MG63 (cell line): ENCODE measurements around the gene CCND1. TPM values are rescaled to one million over a fixed set of nuclear protein-coding genes. Genes with fewer than 3 reads are reported as not detected.

Experiments used
- DNase-seq: peaks from one replicate; pipeline ENCODE4 v3.0.0-alpha.2; 2020
- H3K27me3 ChIP-seq: fragments of 250-450 bp; sonication (Bioruptor Pico); 2 replicates; pipeline ENCODE4 v1.5.1; 2020; ENCODE audit warnings: mild to moderate bottlenecking, moderate library complexity
- H3K36me3 ChIP-seq: fragments of 250-450 bp; sonication (Bioruptor Pico); 2 replicates; pipeline ENCODE4 v1.5.1; 2020; ENCODE audit warnings: mild to moderate bottlenecking, moderate library complexity
- H3K4me3 ChIP-seq: fragments of 250-450 bp; sonication (Bioruptor Pico); 2 replicates; pipeline ENCODE4 v1.5.1; 2020; ENCODE audit warnings: mild to moderate bottlenecking, moderate library complexity
- H3K9me3 ChIP-seq: fragments of 250-450 bp; sonication (Bioruptor Pico); 2 replicates; pipeline ENCODE4 v1.5.1; 2020; ENCODE audit warnings: mild to moderate bottlenecking, moderate library complexity
- total RNA-seq: library from RNA; depleted of rRNA; stranded (reverse); fragments of >200 nt; shearing (Covaris generic); gene quantifications from 2 replicates; pipeline ENCODE4 v1.2.3, GENCODE V29; 2014; ENCODE audit warnings: low replicate concordance

CCND1 gene
- total RNA-seq, 1 experiment from 2014 or later = 43.8 TPM

DNA sequence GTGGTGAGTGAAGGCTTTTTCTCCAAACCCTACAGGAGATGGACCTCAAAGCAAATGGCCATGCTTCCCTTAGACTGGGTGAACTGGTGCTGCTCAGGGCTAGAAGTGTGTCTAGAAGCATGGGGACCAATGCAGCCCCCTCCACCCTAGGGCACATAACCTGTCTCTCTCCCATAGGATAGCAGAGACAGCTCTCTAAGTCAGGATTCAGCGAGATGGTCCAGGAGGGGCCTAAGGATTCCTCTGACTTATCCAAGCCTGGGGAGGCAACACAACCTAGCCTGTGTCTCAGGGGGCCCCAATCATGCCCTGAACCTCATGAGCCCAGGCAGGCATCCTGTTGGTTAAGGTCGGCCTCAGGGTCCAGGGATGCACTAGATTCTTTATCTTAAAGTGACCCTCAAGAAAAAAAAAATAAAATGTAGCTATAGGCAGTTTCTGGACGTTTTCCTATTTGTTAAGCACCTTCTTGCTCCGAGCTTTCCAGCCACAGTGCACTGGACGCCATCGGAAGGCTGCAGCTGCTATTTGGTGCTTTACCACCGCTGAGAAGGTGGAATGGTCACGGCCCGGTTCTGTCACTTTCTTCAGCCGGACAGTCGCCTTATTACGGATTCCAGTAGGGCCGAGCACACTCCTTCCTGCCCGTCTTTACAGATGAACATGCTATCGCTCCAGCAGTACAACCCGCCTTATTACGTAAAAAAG is 5.0 kb upstream of the CCND1 start:
- H3K4me3 ChIP-seq = no peak overlapping the region
- H3K9me3 ChIP-seq = no peaks in the 10 kb centered on the region
- H3K36me3 ChIP-seq = no peaks in the 10 kb centered on the region
- H3K27me3 ChIP-seq = no peaks in the 10 kb centered on the region
- no peak for DNase-seq

DNA sequence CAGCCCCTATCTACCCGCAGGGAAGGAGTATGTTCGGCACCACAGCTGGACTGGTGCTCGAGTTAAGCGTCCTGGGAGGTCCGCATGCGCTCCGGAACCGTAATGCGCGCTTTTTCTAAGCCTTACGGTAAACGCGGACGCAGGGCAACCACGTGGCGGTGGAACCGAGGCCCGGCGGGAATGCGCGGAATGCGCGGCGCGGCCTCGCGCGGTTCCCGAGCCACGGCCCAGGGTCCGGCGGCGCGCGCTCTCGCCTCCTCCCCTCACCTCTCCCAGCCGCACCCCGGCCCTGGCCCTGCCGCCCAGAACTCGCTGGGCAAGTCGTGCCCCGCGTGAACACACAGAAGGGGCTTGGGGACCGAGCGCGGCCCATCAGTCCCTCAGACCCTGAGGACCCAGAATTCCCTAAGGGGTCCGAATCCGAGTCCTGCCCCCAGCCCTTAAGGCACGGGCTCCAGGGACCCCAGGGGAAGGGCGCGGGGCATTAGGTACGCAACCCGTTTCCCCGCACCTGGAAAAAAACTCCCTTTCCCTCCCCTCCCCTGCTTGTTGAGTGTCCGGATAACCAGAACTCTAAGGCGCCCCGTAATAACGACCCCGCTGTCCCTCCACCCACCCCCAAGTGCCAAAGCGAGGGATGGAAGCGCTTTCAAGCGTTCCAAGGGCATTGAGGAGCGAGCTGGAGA is 4.3 kb upstream of the CCND1 start:
- H3K9me3 ChIP-seq = no peaks in the 10 kb centered on the region
- H3K36me3 ChIP-seq = peaks cover 4% of the 10 kb centered on the region
- H3K4me3 ChIP-seq = no peak overlapping the region
- DNase-seq = no peak
- H3K27me3 ChIP-seq = no peaks in the 10 kb centered on the region

GRCh38 chr11:69637198-69637940 is 3.6 kb upstream of the CCND1 start:
- Histone ChIP-seq H3K9me3 (no peaks in the 10 kb centered on the region), H3K36me3 (peaks cover 8% of the 10 kb centered on the region), H3K4me3 (no peak overlapping the region), H3K27me3 (no peaks in the 10 kb centered on the region)
- no peak for DNase-seq

DNA sequence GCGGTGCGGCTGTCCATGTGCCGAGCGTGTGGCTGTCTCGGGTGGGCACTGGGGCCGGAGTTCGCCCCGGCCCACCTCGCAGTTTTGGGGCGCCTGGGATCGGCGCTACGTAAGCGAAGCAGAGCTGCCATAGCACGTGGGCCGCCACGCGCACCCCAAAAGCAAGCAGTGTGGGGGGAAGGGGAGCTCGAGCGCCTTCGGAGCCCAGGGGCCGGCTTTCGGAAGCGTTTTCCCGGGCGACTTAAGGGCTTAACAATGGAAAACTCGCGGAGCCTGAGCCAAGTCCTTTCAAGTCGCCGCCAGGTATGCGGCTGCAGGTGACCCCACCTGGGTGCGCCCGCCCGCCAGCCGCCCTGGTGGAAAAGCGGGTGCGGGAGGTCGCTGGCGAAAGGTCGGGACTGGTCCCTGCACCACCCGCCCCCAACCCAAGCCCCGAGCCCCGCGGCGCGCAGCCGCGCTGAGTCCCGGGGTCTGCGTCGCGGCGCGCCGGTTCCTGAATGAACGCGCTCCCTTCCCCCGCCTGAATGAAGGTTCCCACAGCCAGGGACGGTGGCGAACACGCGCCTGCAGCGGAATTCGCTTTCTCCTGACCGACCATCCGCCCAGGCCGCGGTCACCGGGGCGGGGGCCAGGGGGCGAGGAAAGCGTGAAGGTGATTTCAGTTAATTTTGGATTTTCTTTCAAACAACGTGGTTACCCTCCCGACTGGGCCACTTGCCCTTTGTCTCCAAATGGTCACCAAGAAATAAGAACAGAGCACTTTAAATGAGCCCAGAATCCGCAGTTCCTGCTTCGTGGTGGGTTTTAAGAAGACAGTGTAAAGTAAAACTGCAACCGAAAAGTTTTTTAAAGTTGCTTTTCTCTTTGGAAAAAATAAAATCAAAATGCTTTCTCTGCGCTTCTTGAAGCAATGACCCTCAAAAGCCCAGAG is 2.8 kb upstream of the CCND1 start:
- DNase-seq = peak; percentile 60

GRCh38 chr11:69638941-69639681 is 1.8 kb upstream of the CCND1 start:
- Histone ChIP-seq H3K9me3 (no peaks in the 10 kb centered on the region), H3K36me3 (peaks cover 21% of the 10 kb centered on the region)

More for the DNA sequence above, 2.8 kb upstream of the CCND1 start:
- peak overlapping the region; percentile 97 for H3K4me3 ChIP-seq
- peaks cover 12% of the 10 kb centered on the region for H3K36me3 ChIP-seq
- no peaks in the 10 kb centered on the region for H3K9me3 ChIP-seq
- no peaks in the 10 kb centered on the region for H3K27me3 ChIP-seq

GRCh38 chr11:69639831-69640230 is 1.1 kb upstream of the CCND1 start:
- DNase-seq = no peak
- Histone ChIP-seq H3K4me3 (peak overlapping the region; percentile 97), H3K36me3 (peaks cover 29% of the 10 kb centered on the region), H3K9me3 (no peaks in the 10 kb centered on the region), H3K27me3 (no peaks in the 10 kb centered on the region)

More at GRCh38 chr11:69638941-69639681, 1.8 kb upstream of the CCND1 start:
- no peaks in the 10 kb centered on the region for H3K27me3 ChIP-seq
- peak overlapping the region; percentile 97 for H3K4me3 ChIP-seq
- peak; percentile 98 for DNase-seq

DNA sequence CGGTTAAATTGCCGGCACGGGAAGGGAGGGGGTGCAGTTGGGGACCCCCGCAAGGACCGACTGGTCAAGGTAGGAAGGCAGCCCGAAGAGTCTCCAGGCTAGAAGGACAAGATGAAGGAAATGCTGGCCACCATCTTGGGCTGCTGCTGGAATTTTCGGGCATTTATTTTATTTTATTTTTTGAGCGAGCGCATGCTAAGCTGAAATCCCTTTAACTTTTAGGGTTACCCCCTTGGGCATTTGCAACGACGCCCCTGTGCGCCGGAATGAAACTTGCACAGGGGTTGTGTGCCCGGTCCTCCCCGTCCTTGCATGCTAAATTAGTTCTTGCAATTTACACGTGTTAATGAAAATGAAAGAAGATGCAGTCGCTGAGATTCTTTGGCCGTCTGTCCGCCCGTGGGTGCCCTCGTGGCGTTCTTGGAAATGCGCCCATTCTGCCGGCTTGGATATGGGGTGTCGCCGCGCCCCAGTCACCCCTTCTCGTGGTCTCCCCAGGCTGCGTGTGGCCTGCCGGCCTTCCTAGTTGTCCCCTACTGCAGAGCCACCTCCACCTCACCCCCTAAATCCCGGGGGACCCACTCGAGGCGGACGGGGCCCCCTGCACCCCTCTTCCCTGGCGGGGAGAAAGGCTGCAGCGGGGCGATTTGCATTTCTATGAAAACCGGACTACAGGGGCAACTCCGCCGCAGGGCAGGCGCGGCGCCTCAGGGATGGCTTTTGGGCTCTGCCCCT is 529 bp upstream of the CCND1 start:
- Histone ChIP-seq H3K27me3 (no peaks in the 10 kb centered on the region), H3K4me3 (peak overlapping the region; percentile 97), H3K36me3 (peaks cover 35% of the 10 kb centered on the region), H3K9me3 (no peaks in the 10 kb centered on the region)
- no peak for DNase-seq

DNA sequence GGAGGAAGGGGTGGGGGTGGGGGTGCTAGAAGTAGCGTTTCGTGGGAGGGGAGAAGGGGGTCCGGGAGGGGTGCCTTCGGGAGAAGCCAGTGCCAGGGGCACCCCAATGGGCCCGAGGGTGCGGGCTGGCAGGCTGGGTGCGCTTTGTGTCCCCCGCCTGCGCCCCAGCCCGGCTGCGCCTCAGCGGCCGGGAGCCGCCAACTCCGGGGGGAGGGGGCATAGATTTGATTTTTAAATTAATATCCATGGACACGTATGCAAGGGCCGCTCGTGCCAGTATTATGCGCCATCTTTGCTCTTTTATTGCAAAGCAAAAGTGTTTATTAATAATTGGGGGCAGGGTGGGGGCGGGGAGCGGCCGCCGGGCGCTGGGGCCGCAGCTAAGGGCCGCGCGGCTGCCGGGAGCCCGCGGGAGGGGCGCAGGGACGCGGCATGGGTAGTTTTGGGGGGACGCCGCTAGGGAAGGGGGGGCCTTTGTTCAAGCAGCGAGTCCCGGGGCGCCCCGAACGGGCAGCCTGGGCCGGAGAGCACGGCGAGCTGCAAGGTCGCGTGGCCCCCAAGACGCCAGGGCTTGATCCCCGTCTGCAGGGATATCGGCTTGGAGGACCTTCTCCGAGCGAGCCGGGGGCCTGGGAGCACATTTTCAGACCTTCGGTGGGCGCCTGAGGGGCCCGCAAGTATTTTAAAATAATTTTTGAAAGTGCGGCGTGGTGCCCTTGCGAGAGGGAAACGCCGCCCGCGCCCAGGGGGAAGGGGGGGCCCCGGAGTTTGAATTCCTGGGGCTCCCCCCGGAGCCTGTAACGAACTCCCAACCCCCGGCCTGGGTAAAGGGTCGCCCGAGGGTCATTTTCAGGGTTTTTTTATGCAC is 959 bp downstream of the CCND1 start:
- H3K4me3 ChIP-seq = peak overlapping the region; percentile 97
- no peaks in the 10 kb centered on the region for H3K9me3 ChIP-seq
- H3K27me3 ChIP-seq = no peaks in the 10 kb centered on the region
- no peak for DNase-seq
- peaks cover 50% of the 10 kb centered on the region for H3K36me3 ChIP-seq

- Histone ChIP-seq H3K36me3 (peaks cover 56% of the 10 kb centered on the region), H3K9me3 (no peaks in the 10 kb centered on the region), H3K27me3 (no peaks in the 10 kb centered on the region), H3K4me3 (peak overlapping the region; percentile 97)
- peak; percentile 44 for DNase-seq
These were observed 1.6 kb downstream of the CCND1 start for GRCh38 chr11:69642549-69642912.

- DNase-seq = peak; percentile 71
- H3K4me3 ChIP-seq = peak overlapping the region; percentile 97
- no peaks in the 10 kb centered on the region for H3K9me3 ChIP-seq
- H3K27me3 ChIP-seq = no peaks in the 10 kb centered on the region
- H3K36me3 ChIP-seq = peaks cover 61% of the 10 kb centered on the region
These were observed 2.1 kb downstream of the CCND1 start for GRCh38 chr11:69642913-69643632.

DNA sequence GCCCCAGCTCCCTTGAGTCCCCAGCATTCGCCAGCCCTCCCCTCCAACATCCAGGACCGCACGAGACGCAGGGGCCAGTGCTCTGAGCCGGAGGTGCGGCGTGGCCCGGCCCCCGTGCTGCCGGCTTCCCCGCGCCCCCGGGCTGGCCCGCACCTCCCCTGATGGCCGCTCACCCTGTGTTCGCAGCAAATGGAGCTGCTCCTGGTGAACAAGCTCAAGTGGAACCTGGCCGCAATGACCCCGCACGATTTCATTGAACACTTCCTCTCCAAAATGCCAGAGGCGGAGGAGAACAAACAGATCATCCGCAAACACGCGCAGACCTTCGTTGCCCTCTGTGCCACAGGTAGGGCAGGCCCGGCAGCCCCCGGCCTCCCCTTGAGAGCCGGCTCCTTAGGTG is 2.7 kb downstream of the CCND1 start:
- no peaks in the 10 kb centered on the region for H3K27me3 ChIP-seq
- no peak for DNase-seq
- H3K4me3 ChIP-seq = peak overlapping the region; percentile 97
- H3K9me3 ChIP-seq = no peaks in the 10 kb centered on the region
- H3K36me3 ChIP-seq = peaks cover 67% of the 10 kb centered on the region

GRCh38 chr11:69644071-69644961 is 3.4 kb downstream of the CCND1 start:
- peak; percentile 76 for DNase-seq
- Histone ChIP-seq H3K36me3 (peaks cover 74% of the 10 kb centered on the region), H3K9me3 (no peaks in the 10 kb centered on the region), H3K27me3 (no peaks in the 10 kb centered on the region), H3K4me3 (peak overlapping the region; percentile 97)
